ENCODE measurements around the gene SHLD1.

GRCh38 chr20:5720696-5721095, 29.5 kb upstream of the SHLD1 start:
- TF ChIP-seq CTCF (IDR thresholded peaks at IDR 0.05; ENCODE audit: low read length) (no peak), EZH2 (optimal IDR thresholded peaks at IDR 0.05; ENCODE audit: low read depth, low read length) (no peak), EZH2phosphoT487 (IDR thresholded peaks at IDR 0.05; ENCODE audit: low read length) (no peak)

Measured in MM.1S (cell line).